ENCODE results near the gene HAUS3.
"Not testable (repeated sequence)": the region's sequence is repeated elsewhere in the genome, so short reads cannot be mapped to it uniquely, and the experiment has no call there.

The HAUS3 gene

GRCh38 chr4:2275546-2276251 is 33.8 kb upstream of the HAUS3 start:
- DNase-seq = no peak

DNA sequence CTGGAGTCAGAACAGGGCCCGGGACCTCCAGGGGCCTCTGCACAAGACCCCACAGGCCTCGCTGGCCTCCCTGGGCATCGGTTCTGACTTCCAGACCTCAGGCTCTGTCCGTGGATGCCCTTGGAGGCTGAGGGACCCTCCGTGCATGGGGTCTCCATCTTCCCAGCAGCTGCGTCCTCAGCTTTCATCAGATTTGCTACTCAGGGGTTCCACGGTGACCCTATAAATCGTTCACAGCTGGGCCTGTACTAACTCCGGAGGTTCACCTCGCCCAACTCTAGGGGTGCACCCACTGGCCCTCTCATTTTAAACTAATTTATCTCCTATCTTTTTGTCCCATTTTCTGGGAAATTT is 33.1 kb upstream of the HAUS3 start:
- DNase-seq = not testable (repeated sequence)

DNA sequence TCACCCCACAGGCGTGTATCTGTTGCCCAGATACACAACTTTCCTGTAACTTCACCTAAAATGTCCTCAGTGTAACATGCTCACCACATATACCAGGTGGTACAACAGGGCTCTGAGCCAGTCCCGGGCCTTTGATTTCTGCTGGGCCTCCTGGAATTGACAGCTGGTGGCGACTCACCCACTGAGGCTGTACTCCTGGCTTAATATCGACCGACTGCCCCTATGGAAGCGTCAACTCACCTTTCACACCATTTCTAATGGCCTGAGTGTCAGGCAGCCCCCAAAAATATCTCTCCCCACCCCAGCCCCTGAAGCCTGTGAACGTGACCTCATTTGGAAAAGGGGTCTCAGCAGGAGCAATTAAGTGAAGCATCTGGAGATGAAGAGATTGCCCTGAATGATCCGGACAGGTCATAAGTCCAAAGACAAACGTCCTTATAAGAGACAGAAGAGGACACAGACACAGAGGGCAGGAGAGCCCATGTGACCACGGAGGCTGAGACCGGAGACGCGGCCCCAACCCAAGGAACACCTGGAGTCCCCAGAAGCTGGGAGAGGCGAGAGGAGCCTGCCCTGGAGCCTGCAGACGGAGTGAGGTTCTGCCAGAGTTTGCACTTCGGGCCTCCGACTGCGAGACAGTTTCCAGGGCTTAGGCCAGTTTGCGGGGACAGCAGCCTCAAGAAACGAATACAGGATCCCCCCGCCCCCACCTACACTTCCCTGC is 32.6 kb upstream of the HAUS3 start:
- DNase-seq = no peak

DNA sequence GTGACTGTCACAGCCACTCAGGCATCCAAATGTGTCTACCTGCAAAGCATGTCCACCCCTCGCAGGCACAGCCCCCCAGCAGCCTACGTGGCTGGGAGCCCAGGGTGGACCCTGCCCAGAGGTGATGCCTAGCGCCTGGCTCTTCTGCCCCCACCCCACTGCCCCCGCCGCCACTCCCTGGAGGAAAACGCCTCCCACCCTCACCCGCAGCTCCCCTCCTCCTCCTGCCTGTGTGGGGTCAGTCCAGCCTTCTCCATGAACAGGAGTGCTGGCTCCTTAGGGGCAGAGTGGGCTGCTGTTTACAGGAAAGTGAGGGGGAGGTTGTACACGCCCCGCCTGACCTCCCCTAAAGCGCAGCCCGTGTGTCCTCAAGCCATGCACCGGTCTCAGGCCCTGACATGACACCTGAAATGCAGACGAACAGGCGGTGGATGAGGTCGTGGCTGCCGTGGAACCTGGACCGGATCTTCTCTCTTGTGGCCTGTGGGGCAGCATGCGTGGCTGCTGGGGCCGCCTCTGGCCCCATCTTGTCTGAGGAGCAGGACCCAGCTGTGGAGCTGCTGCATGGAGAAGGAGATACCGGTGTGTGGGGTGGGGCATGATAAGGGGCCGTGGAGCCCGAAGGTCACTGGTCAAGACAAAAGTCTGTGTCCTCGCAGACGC is 31.9 kb upstream of the HAUS3 start:
- no peak for DNase-seq

DNA sequence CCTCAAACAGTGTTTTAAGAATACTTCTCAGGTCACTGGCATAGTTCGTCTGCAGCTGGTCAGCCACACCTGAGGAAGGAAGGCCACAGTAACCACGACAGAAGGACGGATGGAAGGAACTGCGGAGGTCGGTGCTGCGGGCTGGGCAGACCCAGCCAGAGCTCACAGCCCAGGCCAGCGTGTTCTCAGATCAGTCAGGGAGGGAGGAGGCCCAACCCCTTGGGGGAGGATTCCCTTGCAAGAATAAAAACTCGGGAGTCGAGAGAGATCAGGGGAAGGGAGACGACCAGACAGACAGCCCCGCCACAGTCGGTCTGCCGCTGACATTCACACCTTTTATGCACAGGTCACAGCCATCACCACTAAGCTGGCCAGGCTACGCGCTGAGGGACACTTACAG is 31.3 kb upstream of the HAUS3 start:
- no peak for DNase-seq

GRCh38 chr4:2272828-2273120 is 30.9 kb upstream of the HAUS3 start:
- DNase-seq = no peak

GRCh38 chr4:2272026-2272827 is 30.3 kb upstream of the HAUS3 start:
- no peak for DNase-seq

GRCh38 chr4:2271279-2272025 is 29.5 kb upstream of the HAUS3 start:
- DNase-seq = no peak

GRCh38 chr4:2270341-2271165 is 28.6 kb upstream of the HAUS3 start:
- no peak for DNase-seq

DNA sequence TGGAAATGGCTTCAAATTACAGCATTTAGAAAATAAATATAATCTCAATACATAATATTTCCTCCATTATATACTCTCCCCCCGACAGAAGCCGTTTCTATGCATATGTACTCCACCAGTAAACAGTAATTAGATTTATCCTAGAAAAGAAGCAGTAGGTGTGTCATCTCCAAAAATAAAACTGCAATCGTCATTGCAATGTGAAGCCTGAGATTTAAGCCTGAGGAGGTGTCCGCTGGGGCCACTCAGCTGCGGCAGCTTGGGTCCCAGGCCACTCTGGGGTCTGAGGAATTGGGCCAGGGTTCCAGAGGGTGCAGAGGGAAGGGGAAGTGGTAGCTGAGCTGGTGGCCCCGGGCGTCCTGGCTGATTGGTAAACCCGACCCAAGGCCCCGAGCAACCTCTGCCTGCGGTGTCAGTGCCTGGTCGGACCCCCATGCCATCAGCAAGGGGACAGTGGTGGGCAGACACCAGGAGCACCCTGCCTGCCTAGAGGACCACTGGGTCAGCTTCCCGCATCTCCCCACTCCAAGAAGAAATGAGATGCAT is 27.8 kb upstream of the HAUS3 start:
- DNase-seq = no peak

DNA sequence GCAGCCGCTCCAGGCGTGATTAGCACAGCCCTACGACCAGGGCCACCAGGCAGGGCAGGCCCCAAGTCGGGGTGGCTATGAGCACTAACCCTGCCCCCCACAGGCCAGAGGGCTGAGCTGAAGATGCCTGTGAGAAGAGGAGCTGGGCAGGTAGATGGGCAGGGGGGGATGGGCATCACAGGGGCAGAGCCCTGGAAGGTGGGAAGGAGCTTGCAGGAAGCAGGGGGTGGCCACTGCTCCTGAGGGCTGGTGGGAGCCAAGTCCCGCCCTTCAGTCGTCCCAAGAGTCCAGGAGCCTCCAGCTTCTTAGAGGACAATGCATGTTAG is 27.2 kb upstream of the HAUS3 start:
- no peak for DNase-seq

- DNase-seq = no peak
Observed at GRCh38 chr4:2268357-2269205, 26.7 kb upstream of the HAUS3 start.

DNA sequence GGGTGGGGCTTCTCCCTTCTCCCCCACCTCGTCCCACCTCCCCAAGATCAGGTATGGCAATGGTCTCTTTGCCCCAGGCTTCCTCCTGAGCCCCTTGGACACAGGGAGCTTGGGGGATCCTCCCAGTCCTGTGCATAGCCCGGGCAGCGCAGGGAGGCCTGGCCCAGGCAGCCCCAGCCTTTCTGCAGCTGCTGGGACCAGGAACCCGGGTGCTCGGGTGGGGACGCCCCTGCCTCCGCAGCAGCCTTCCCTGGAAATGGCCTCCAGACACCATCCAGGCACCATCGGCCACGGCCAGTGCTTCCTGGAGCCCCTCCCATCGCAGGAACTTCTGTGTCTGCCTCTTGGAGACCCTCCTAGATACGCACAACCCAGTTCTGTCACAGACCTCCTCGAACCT is 25.9 kb upstream of the HAUS3 start:
- DNase-seq = no peak

DNA sequence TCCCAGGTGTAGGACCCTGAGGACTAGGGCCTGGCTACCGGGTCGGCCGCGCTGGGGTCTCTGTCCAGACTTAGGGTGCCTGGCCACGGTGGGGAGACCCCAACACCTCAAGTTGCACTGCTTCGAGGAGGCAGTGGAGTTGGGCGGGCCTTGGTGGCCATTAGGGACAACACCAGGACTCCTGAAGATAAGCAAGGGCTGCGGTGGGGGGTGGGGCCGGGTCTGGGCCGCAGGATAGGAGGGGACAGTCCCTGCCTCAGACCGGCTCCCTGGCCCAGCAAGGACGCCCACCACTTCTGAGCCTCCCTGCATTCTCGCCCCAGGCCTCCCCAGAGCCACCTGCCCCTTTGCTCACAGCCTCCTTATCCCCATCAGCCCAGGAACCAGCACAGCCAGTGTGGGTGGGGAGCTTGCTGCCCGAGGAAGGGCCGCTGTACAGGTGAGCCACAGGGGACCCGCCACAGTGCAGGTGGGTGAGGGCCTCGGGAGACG is 25.4 kb upstream of the HAUS3 start:
- no peak for DNase-seq

DNA sequence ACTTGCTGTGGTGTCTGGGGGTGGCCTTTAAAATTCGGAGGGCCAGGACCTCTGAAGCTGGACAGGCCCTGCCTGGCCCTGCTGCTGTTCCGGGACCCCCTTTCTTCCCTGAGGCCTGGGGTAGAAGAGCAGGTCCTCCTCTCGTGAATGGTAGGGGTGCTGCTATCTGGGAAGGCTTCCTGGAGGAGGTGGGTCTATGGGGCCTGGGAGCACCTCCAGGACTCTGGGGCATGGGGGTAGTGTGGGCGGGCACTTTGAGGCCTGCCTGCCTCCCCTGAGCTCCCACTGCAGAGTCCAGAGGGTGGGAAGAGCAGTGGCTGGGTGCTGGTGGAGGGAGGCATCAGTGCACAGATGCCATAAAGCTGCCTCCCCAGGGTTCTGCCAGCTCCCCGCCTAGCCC is 24.9 kb upstream of the HAUS3 start:
- no peak for DNase-seq

DNA sequence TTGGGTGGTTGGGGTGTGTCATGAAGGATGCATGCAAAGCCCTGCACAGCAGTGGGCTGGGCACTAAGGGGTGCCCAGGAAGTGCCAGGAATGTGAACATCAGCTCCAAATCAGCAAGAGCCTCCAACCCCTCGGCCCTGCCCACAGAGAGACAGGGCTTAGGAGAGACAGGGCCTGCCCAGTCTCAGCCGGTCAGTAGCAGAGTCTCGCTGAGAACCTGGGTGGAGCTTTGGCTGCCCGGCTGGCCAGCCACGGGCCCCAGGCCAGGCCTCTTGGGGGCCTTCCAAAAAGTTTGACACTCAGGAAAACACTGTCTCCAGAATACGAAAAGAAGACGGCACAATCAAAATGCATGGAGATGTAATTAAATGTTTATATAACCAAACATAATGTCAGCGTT is 24.3 kb upstream of the HAUS3 start:
- no peak for DNase-seq

DNA sequence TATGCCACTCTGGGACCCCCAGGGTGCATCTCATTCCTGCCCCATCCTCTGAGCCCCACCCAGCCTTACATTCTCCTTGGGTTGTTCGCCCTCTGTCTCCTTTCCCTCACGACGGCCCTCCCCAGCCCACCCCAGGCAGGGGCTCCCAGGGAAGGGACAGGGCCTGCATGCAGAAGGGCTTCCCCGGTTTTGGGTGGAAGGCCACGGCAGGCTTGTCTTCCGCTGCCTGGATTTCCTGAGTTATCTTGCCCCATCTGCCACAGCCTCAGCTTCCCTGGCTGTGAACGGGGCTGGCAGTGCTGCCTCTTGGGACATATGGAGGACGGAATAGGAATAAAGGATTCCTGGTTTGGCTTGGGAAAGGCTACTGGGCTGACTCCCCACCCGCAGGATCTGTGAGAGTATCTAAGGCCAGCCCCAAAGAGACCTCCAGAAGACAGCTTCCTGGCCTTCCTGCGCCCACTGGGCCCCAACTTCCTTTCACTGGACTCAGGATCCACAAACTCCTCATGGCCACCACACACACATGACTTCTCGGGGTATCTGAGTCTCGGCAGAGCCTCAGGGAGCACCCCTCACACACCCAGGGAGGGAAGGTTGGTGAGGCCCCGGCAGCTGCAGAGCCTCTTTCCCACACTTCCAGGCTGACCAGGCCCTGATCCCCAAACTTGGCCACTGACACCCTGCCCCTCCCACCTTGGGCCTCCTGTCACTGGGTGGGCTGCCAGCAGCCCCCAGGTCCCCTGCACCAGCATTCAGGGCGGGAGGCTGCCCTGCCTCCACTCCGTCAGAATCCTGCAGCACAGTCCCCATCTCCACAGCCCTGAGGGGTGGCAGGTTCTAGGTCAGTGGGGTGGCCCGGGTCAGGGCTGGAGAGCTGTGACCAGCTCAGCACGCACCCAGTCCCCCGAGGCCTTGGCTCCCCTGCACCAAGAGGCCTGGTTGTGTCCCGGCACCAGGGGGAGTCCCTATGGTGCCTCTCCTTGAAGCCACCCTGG is 23.5 kb upstream of the HAUS3 start:
- DNase-seq = no peak

GRCh38 chr4:2264481-2265041 is 22.6 kb upstream of the HAUS3 start:
- DNase-seq = no peak

GRCh38 chr4:2263926-2264321 is 22.0 kb upstream of the HAUS3 start:
- DNase-seq = no peak

Measured in NCI-H748 treated with DMSO at 0.1 percent for 48 hours (cell line).